Measurements from ENCODE around the gene SCFD2. TPM values are rescaled to one million over a fixed set of nuclear protein-coding genes. Genes with fewer than 3 reads are reported as not detected.

Gene SCFD2
- total and polyA plus RNA-seq, 2 donors (not counting 3 experiments of a cell fraction or from before 2014, with no cell fraction given), result 12.3 to 22.8 TPM

- no peaks in the 10 kb centered on the region for H3K9me3 ChIP-seq (replicated peaks; ENCODE audit: control insufficient read depth, insufficient read depth, low read length)
- peaks cover 12% of the 10 kb centered on the region for H3K4me1 ChIP-seq (ENCODE audit: control insufficient read depth, extremely low read depth, insufficient read depth, low read length)
- BruUV-seq (replicated peaks), result no TSS peak
- no peaks in the 10 kb centered on the region for H4K20me1 ChIP-seq (replicated peaks; ENCODE audit: control insufficient read depth, extremely low read depth, insufficient read depth, low read length)
- DNase-seq (ENCODE audit: low read depth, low spot score), result no peak
- intact Hi-C loops (cut with micrococcal nuclease) (no loop called here), dilution Hi-C loops (cut with MboI; ENCODE audit: extremely low pct_ligation_motif_present, low sequenced_read_pairs) (no loop called here)
- FAIRE-seq, result no peak
- TF ChIP-seq CTCF (IDR thresholded peaks at IDR 0.05; ENCODE audit: extremely low read depth in 1 of 2, insufficient read depth in 1 of 2, low read depth in 1 of 2, low read length in 2 of 2) (no peak), FOS (IDR thresholded peaks at IDR 0.05; ENCODE audit: borderline replicate concordance, insufficient read depth, low read length) (no peak), GATA2 (IDR thresholded peaks at IDR 0.05; ENCODE audit: insufficient read depth, insufficient read length, low read depth, low read length) (no peak), MYC (IDR thresholded peaks at IDR 0.05; ENCODE audit: low read depth, low read length) (no peak)
- H3K9me1 ChIP-seq (replicated peaks; ENCODE audit: control insufficient read depth, extremely low read depth, insufficient read depth, low read length), result no peaks in the 10 kb centered on the region
- H3K27me3 ChIP-seq (ENCODE audit: control insufficient read depth in 2 of 2, insufficient read depth in 2 of 2, low read length in 2 of 2), result no peaks in the 10 kb centered on the region
- H3K36me3 ChIP-seq (ENCODE audit: control insufficient read depth in 2 of 2, extremely low read depth in 1 of 2, insufficient read depth in 2 of 2, low read length in 2 of 2), result no peaks in the 10 kb centered on the region
- ChIA-PET CTCF (interaction anchor here (0.7 kb wide), 1 partner anchor 41 kb away, joined by 3 read pairs; no protein-coding TSS in a partner anchor), POLR2A (no interaction called here)
- H3K27ac ChIP-seq (ENCODE audit: insufficient read depth, low read depth, low read length), result no peak overlapping the region
- H2AFZ ChIP-seq (ENCODE audit: low read depth, low read length), result no peak overlapping the region
- no peak overlapping the region for H3K4me2 ChIP-seq (ENCODE audit: insufficient read depth, low read length)
- no peak overlapping the region for H3K4me3 ChIP-seq (replicated peaks in 1 of 3; ENCODE audit: insufficient read depth in 1 of 3, low read depth in 1 of 3, low read length in 3 of 3)
- no peaks in the 10 kb centered on the region for H3K79me2 ChIP-seq (ENCODE audit: control insufficient read depth, insufficient read depth, low read length)
- no peak overlapping the region for H3K9ac ChIP-seq (replicated peaks; ENCODE audit: extremely low read depth, insufficient read depth, low read length)
Observed at GRCh38 chr4:52952540-52952939, 413.3 kb downstream of the SCFD2 start.

- Histone ChIP-seq H3K27ac (ENCODE audit: insufficient read depth, low read depth, low read length) (no peak overlapping the region), H3K9me1 (replicated peaks; ENCODE audit: control insufficient read depth, extremely low read depth, insufficient read depth, low read length) (no peaks in the 10 kb centered on the region), H3K4me1 (ENCODE audit: control insufficient read depth, extremely low read depth, insufficient read depth, low read length) (peaks cover 12% of the 10 kb centered on the region), H3K79me2 (ENCODE audit: control insufficient read depth, insufficient read depth, low read length) (no peaks in the 10 kb centered on the region), H3K4me2 (ENCODE audit: insufficient read depth, low read length) (peak overlapping the region; percentile 48), H3K9ac (replicated peaks; ENCODE audit: extremely low read depth, insufficient read depth, low read length) (no peak overlapping the region), H2AFZ (ENCODE audit: low read depth, low read length) (peak overlapping the region; percentile 9), H3K9me3 (replicated peaks; ENCODE audit: control insufficient read depth, insufficient read depth, low read length) (no peaks in the 10 kb centered on the region), H3K36me3 (ENCODE audit: control insufficient read depth in 2 of 2, extremely low read depth in 1 of 2, insufficient read depth in 2 of 2, low read length in 2 of 2) (no peaks in the 10 kb centered on the region), H3K27me3 (ENCODE audit: control insufficient read depth in 2 of 2, insufficient read depth in 2 of 2, low read length in 2 of 2) (no peaks in the 10 kb centered on the region), H4K20me1 (replicated peaks; ENCODE audit: control insufficient read depth, extremely low read depth, insufficient read depth, low read length) (no peaks in the 10 kb centered on the region), H3K4me3 (replicated peaks in 1 of 3; ENCODE audit: insufficient read depth in 1 of 3, low read depth in 1 of 3, low read length in 3 of 3) (no peak overlapping the region)
- no TSS peak for BruUV-seq (replicated peaks)
- FAIRE-seq, result peak; percentile 85
- ChIA-PET CTCF (no interaction called here), POLR2A (no interaction called here)
- TF ChIP-seq JUN (IDR thresholded peaks at IDR 0.05; ENCODE audit: borderline replicate concordance, insufficient read depth, insufficient read length, low read depth) (peak; percentile 23), FOS (IDR thresholded peaks at IDR 0.05; ENCODE audit: borderline replicate concordance, insufficient read depth, low read length) (peak; percentile 73), POLR2A (IDR thresholded peaks at IDR 0.05; ENCODE audit: low read depth, low read length) (no peak), GATA2 (IDR thresholded peaks at IDR 0.05; ENCODE audit: insufficient read depth, insufficient read length, low read depth, low read length) (no peak)
- dilution Hi-C loops (cut with MboI; ENCODE audit: extremely low pct_ligation_motif_present, low sequenced_read_pairs), result no loop called here
- DNase-seq (ENCODE audit: low read depth, low spot score), result peak; percentile 73
- intact Hi-C loops (cut with micrococcal nuclease), result no loop called here
Observed at GRCh38 chr4:52951016-52951415, 414.8 kb downstream of the SCFD2 start.
